Measurements from ENCODE around the gene HAPSTR1.

DNA sequence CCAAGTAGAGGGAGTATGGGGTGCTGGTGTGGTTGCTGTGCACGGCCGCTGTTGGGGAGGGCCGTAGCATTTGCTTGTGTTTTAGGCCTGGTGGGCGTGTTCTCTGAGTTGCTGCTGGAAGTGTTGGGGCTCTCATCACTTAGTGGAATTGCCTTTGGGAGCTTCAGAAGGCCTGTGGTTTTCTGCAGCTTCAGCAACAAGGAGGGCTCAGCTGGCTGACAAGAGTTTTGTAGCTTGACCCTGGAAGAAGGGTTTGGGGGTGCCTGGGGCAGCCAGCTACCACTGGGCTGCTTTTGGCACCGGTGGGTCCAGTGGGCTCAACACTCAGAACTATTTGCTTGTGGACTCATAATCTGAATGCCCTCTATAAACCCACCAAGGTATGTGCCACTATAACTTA lies 30.9 kb downstream of the HAPSTR1 start:
- TF ChIP-seq POLR2AphosphoS5 (IDR thresholded peaks at IDR 0.05; ENCODE audit: low read depth, low read length) = no peak
- no peak for TF ChIP-seq SIN3A (IDR thresholded peaks at IDR 0.05; ENCODE audit: borderline replicate concordance, insufficient read depth, low read length)
- TF ChIP-seq, protein P1, sequence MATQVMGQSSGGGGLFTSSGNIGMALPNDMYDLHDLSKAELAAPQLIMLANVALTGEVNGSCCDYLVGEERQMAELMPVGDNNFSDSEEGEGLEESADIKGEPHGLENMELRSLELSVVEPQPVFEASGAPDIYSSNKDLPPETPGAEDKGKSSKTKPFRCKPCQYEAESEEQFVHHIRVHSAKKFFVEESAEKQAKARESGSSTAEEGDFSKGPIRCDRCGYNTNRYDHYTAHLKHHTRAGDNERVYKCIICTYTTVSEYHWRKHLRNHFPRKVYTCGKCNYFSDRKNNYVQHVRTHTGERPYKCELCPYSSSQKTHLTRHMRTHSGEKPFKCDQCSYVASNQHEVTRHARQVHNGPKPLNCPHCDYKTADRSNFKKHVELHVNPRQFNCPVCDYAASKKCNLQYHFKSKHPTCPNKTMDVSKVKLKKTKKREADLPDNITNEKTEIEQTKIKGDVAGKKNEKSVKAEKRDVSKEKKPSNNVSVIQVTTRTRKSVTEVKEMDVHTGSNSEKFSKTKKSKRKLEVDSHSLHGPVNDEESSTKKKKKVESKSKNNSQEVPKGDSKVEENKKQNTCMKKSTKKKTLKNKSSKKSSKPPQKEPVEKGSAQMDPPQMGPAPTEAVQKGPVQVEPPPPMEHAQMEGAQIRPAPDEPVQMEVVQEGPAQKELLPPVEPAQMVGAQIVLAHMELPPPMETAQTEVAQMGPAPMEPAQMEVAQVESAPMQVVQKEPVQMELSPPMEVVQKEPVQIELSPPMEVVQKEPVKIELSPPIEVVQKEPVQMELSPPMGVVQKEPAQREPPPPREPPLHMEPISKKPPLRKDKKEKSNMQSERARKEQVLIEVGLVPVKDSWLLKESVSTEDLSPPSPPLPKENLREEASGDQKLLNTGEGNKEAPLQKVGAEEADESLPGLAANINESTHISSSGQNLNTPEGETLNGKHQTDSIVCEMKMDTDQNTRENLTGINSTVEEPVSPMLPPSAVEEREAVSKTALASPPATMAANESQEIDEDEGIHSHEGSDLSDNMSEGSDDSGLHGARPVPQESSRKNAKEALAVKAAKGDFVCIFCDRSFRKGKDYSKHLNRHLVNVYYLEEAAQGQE (IDR thresholded peaks at IDR 0.05; ENCODE audit: insufficient read depth in 1 of 2, low read depth in 2 of 2, low read length in 2 of 2) = no peak
- TF ChIP-seq TAF1 (IDR thresholded peaks at IDR 0.05; ENCODE audit: borderline replicate concordance, insufficient read depth, low read length) = no peak
